SU-DHL-6 (cell line): ENCODE data around the gene AMER3.

Experiments
- EZH2phosphoT487 ChIP-seq: fragments of 200-600 bp; sonication (generic), shearing (Covaris generic); conservative IDR thresholded peaks from 2 replicates; pipeline ENCODE4 v1.6.1; 2018; ENCODE audit warnings: mild to moderate bottlenecking, antibody characterized with exemption, low read length, moderate library complexity, mixed read lengths
- TF ChIP-seq, protein P1 (sequence below): fragments of 200-600 bp; sonication (generic); IDR thresholded peaks from one replicate; pipeline ENCODE4 v1.5.1; 2017; ENCODE audit warnings: antibody characterized with exemption, mild to moderate bottlenecking, low read length, moderate library complexity; ENCODE audit not compliant: insufficient read depth, poor library complexity, severe bottlenecking

DNA sequence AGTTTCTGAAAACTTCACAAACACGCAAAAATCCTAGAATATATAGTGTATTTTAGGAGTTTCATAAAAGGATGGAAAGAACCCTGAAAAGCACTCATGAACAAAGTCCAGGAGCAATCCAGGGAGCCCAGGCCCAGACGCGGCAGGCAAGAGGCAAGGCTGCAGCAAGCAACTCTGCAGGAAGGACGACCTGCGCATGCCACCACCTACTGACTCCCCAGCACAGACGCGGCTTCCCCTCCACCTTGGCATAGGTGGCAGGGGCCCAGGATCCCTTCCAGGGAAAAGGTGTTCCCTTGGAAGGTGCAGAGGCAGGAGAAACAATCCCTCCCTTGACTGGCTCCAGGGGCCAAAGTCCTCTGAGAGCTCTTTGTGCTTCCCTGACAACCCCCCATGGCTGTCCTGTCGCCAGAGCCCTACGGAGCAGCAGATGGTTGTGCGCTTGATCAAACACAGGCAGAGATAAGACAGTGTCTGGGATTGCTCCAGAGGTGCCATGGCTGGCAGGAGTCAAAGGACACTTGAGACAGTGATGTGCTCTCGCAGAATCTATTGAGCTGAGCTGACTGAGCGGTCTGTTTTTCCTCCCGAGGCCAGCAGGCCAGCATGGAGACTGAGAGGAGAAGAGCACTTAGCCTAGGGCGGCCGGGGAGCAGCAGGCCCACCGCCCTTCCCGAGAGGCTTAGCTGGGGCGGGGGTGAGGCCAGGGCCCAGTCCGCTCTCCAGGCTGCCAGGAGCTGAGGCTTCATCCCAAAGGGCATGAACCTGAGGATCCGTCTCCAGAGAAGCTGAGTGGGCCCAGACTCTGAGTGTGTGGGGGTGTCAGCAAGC lies 10.8 kb upstream of the AMER3 start:
- TF ChIP-seq, protein P1, sequence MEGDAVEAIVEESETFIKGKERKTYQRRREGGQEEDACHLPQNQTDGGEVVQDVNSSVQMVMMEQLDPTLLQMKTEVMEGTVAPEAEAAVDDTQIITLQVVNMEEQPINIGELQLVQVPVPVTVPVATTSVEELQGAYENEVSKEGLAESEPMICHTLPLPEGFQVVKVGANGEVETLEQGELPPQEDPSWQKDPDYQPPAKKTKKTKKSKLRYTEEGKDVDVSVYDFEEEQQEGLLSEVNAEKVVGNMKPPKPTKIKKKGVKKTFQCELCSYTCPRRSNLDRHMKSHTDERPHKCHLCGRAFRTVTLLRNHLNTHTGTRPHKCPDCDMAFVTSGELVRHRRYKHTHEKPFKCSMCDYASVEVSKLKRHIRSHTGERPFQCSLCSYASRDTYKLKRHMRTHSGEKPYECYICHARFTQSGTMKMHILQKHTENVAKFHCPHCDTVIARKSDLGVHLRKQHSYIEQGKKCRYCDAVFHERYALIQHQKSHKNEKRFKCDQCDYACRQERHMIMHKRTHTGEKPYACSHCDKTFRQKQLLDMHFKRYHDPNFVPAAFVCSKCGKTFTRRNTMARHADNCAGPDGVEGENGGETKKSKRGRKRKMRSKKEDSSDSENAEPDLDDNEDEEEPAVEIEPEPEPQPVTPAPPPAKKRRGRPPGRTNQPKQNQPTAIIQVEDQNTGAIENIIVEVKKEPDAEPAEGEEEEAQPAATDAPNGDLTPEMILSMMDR: no peak
- no peak for TF ChIP-seq EZH2phosphoT487
